Neutrophil (primary cell): ENCODE data around the gene KDM3B.

Experiments used
- H3K27ac ChIP-seq: fragments of 200-600 bp; sonication (generic); 2 replicates; pipeline ENCODE4 v1.5.1; 2016; ENCODE audit warnings: mild to moderate bottlenecking, moderate library complexity
- H3K27me3 ChIP-seq: fragments of 200-600 bp; sonication (generic); 2 replicates; pipeline ENCODE4 v1.6.0; 2016; ENCODE audit warnings: mild to moderate bottlenecking
- H3K36me3 ChIP-seq: fragments of 200-600 bp; sonication (generic); 2 replicates; pipeline ENCODE4 v1.5.1; 2017
- H3K4me1 ChIP-seq, 2 experiments: fragments of 200-600 bp in 1 of 2; sonication (generic) in 1 of 2; 1 replicate in 1 of 2; 2 replicates in 1 of 2; pipeline versions ENCODE4 v1.5.1 to v1.6.1; 2013 to 2016; ENCODE audit warnings: low read depth in 1 of 2, low read length in 1 of 2, mild to moderate bottlenecking in 1 of 2, moderate library complexity in 1 of 2; ENCODE audit not compliant: control insufficient read depth in 1 of 2, insufficient read depth in 1 of 2
- H3K4me3 ChIP-seq, 2 experiments: fragments of 200-600 bp in 1 of 2; sonication (generic) in 1 of 2; 1 replicate in 1 of 2; 2 replicates in 1 of 2; pipeline ENCODE4 v1.5.1; 2013 to 2016; ENCODE audit warnings: low read depth in 1 of 2, low read length in 1 of 2, mild to moderate bottlenecking in 1 of 2, moderate library complexity in 1 of 2
- H3K9me3 ChIP-seq: fragments of 200-600 bp; sonication (generic); 2 replicates; pipeline ENCODE4 v1.5.1; 2016
- TF ChIP-seq, protein P1 (sequence below): fragments of 200-600 bp; sonication (generic); IDR thresholded peaks from 2 replicates; pipeline ENCODE4 v1.5.1; 2016; ENCODE audit warnings: antibody characterized with exemption

The KDM3B gene

DNA sequence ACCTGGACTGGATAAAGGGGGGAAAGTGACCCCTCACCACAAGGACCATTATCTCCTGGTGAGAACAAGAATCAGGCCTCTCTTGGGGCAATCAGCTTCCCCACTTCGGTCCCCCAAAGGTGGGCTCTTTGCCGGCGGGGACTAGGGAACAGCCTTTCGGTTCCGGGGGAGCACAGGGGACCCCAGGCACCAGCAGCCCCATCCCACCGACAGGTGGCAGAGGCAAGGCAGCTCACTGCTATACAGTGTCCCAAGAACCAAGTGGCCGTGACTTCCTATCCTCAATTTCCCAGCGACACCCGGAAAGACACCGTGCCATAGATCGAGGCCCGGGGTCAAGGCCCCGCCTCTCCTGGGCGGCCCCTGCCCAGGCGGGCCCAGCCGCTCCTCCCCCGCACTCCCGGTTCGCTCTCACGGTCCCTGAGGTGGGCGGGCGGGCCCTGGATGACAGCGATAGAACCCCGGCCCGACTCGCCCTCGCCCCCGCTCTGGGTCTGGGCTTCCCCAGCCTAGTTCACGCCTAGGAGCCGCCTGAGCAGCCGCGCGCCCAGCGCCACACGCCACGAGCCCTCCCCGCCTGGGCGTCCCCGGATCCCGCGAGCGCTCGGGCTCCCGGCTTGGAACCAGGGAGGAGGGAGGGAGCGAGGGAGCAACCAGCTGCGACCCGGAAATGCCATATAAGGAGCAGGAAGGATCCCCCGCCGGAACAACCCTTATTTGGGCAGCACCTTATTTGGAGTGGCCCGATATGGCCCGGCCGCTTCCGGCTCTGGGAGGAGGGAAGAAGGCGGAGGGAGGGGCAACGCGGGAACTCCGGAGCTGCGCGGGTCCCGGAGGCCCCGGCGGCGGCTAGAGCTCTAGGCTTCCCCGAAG, 112.1 kb downstream of the KDM3B start:
- Histone ChIP-seq H3K4me1 (peaks cover 24% of the 10 kb centered on the region in 2 experiments), H3K4me3 (peak overlapping the region; percentile 86 to 99), H3K27ac (peak overlapping the region; percentile 99), H3K27me3 (peaks cover 31% of the 10 kb centered on the region), H3K36me3 (no peaks in the 10 kb centered on the region), H3K9me3 (no peaks in the 10 kb centered on the region)
- TF ChIP-seq, protein P1, sequence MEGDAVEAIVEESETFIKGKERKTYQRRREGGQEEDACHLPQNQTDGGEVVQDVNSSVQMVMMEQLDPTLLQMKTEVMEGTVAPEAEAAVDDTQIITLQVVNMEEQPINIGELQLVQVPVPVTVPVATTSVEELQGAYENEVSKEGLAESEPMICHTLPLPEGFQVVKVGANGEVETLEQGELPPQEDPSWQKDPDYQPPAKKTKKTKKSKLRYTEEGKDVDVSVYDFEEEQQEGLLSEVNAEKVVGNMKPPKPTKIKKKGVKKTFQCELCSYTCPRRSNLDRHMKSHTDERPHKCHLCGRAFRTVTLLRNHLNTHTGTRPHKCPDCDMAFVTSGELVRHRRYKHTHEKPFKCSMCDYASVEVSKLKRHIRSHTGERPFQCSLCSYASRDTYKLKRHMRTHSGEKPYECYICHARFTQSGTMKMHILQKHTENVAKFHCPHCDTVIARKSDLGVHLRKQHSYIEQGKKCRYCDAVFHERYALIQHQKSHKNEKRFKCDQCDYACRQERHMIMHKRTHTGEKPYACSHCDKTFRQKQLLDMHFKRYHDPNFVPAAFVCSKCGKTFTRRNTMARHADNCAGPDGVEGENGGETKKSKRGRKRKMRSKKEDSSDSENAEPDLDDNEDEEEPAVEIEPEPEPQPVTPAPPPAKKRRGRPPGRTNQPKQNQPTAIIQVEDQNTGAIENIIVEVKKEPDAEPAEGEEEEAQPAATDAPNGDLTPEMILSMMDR = peak; percentile 35

DNA sequence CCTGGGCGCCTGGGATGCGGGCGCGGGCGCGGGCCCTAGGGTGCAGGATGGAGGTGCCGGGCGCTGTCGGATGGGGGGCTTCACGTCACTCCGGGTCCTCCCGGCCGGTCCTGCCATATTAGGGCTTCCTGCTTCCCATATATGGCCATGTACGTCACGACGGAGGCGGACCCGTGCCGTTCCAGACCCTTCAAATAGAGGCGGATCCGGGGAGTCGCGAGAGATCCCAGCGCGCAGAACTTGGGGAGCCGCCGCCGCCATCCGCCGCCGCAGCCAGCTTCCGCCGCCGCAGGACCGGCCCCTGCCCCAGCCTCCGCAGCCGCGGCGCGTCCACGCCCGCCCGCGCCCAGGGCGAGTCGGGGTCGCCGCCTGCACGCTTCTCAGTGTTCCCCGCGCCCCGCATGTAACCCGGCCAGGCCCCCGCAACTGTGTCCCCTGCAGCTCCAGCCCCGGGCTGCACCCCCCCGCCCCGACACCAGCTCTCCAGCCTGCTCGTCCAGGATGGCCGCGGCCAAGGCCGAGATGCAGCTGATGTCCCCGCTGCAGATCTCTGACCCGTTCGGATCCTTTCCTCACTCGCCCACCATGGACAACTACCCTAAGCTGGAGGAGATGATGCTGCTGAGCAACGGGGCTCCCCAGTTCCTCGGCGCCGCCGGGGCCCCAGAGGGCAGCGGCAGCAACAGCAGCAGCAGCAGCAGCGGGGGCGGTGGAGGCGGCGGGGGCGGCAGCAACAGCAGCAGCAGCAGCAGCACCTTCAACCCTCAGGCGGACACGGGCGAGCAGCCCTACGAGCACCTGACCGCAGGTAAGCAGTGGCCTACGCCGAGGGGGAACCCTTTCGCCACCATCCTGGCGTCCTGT, 113.0 kb downstream of the KDM3B start, which contains the start of gene EGR1:
Gene EGR1 (plus strand): TSS at position 219 of the 864 bp plus-strand sequence. CDS start 283 bp downstream, at position 502.
- H3K27me3 ChIP-seq = peaks cover 31% of the 10 kb centered on the region
- TF ChIP-seq, protein P1 = peak; percentile 27
- peak within 1 kb of the TSS; percentile 86 to 99 for H3K4me3 ChIP-seq
- peak within 1 kb of the TSS; percentile 99 for H3K27ac ChIP-seq
- no peaks in the 10 kb centered on the region for H3K9me3 ChIP-seq
- no peaks in the 10 kb centered on the region for H3K36me3 ChIP-seq
- peaks cover 24% of the 10 kb centered on the region in 2 experiments for H3K4me1 ChIP-seq

DNA sequence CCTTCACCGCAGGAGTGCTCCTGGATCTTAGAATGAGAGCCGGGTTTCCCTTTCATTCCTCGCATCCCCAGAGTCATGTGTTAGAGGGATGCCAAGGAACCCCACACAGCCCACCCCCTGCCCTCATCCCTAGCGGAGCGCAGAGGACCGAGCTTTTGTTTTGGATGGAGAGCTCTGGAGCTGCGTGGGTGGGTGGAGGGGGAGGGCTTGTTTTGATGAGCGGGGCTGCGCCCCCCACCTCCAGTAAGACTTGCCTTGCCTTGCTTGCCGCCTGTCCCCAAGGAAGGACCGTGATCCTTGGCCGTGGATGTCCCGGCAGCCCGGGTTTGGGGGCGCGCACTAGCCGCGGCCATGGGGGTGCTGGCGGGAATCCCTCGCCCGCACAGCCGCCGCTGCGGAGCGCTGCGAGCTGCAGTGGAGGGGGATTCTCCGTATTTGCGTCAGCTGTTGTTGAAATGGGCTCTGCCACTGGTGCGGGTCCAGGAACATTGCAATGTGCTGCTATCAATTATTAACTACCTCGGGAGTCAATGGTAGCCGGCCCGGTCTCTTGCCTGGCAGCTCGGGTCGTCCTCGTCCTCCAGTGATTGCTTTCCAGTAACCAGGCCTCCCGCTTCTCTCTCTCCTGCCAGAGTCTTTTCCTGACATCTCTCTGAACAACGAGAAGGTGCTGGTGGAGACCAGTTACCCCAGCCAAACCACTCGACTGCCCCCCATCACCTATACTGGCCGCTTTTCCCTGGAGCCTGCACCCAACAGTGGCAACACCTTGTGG, 113.8 kb downstream of the KDM3B start:
- Histone ChIP-seq H3K4me3 (peak overlapping the region; percentile 86 to 99), H3K27ac (peak overlapping the region; percentile 99), H3K36me3 (no peaks in the 10 kb centered on the region), H3K9me3 (no peaks in the 10 kb centered on the region), H3K4me1 (peaks cover 24% of the 10 kb centered on the region in 2 experiments), H3K27me3 (peaks cover 31% of the 10 kb centered on the region)
- TF ChIP-seq, protein P1 = no peak

DNA sequence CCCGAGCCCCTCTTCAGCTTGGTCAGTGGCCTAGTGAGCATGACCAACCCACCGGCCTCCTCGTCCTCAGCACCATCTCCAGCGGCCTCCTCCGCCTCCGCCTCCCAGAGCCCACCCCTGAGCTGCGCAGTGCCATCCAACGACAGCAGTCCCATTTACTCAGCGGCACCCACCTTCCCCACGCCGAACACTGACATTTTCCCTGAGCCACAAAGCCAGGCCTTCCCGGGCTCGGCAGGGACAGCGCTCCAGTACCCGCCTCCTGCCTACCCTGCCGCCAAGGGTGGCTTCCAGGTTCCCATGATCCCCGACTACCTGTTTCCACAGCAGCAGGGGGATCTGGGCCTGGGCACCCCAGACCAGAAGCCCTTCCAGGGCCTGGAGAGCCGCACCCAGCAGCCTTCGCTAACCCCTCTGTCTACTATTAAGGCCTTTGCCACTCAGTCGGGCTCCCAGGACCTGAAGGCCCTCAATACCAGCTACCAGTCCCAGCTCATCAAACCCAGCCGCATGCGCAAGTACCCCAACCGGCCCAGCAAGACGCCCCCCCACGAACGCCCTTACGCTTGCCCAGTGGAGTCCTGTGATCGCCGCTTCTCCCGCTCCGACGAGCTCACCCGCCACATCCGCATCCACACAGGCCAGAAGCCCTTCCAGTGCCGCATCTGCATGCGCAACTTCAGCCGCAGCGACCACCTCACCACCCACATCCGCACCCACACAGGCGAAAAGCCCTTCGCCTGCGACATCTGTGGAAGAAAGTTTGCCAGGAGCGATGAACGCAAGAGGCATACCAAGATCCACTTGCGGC, 114.6 kb downstream of the KDM3B start:
- Histone ChIP-seq H3K27ac (no peak overlapping the region), H3K36me3 (no peaks in the 10 kb centered on the region), H3K4me3 (no peak overlapping the region), H3K9me3 (no peaks in the 10 kb centered on the region), H3K4me1 (peaks cover 24% of the 10 kb centered on the region in 2 experiments), H3K27me3 (peaks cover 34% of the 10 kb centered on the region)
- TF ChIP-seq, protein P1 = no peak
